Stimulated activated naive CD4-positive, alpha-beta T cell (primary cell): ENCODE measurements around the gene XKR8.

ENCODE experiments used
- DNase-seq, 6 experiments: peaks; one replicate each; lab custom pipeline; 2025; lab: John Stamatoyannopoulos, UW

Gene XKR8

DNA sequence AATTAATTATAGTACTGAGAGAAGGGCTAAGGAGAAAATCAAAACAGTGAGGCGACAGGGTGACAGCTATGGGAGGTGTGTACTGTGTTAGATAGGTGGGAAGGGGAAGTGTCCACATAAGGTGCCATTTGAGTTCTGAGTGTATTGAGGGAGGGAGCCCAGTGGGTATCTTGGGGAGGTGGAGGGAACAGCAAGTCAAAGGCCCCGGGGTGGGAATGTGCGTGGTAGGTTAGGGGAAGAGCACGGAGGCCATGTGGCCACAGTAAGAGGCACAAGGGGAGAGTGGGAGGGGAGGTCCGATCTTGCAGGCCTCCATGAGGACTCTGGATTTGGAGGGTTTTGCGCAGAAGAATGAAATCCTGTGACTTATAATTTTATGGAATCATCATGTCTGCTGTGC lies 3.0 kb upstream of the XKR8 start:
- no peak for DNase-seq

DNA sequence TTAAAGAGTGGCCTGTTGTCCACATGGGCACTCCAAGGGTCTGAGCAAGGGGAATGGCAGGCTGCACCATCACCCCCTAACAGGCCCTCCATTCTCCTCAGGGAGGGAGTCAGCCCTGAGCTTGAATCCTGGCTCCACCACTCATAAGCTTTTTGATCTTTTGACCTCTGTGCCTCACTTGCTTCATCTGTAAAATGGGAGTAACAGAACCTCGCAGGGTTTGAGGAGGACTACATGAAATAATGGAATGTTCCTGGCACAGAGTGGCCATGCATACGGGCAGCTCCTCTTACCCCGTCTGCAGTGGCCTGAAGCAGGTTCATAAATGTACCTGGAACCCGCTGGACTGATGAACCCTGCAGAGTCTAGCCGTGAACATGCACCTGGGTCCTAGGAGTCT lies 2.1 kb upstream of the XKR8 start:
- no peak for DNase-seq

DNA sequence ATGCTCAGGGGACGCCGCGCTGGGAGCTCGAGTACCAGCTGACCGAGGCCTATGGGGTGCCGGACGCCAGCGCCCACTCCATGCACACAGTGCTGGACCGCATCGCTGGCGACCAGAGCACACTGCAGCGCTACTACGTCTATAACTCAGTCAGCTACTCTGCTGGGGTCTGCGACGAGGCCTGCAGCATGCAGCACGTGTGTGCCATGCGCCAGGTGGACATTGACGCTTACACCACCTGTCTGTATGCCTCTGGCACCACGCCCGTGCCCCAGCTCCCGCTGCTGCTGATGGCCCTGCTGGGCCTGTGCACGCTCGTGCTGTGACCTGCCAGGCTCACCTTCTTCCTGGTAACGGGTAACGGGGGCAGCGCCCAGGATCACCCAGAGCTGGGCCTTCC lies 1.3 kb upstream of the XKR8 start:
- no peak for DNase-seq

DNA sequence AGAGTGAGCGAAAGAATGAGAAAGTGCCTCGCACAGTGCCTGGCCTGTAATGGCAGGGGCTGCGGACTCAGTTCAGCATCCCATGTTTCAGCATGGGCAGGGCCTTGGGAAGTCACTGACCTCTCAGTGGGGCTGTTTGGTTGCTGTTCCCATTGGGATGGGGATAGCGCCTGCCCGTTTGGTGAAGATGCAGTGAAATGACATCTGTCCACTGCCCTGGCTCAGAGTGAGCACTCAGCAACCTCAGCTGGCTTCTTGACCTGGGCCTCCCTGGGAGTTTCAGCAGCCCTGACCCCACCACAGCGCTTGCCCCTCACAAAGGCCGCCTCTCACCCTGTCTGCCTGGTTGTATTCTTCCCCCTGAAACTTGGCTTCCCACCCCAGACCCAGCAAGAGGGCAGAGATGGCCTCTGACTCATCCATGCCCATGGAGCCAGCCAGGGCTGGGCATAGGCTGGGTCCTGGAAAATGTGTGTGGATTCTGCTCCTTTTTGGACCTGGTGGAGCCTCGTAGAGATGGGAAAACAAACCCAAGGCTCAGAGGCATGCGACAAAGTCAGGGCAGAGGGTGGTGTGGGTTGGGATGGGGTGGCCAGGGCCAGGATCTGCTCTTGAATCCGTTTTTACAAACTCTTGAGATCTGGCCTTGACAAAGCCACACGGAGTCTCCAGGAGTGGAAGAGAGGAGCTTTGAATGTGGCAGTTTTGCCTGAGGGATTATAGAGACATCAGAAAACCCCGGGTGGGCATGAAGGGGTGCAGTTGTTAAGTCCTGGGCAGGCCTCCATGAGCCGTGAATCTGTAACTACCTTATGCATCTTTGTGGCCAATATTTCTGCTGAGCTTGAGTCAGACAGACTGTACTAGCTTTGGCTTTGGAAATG lies 1.2 kb downstream of the XKR8 start:
- no peak for DNase-seq

DNA sequence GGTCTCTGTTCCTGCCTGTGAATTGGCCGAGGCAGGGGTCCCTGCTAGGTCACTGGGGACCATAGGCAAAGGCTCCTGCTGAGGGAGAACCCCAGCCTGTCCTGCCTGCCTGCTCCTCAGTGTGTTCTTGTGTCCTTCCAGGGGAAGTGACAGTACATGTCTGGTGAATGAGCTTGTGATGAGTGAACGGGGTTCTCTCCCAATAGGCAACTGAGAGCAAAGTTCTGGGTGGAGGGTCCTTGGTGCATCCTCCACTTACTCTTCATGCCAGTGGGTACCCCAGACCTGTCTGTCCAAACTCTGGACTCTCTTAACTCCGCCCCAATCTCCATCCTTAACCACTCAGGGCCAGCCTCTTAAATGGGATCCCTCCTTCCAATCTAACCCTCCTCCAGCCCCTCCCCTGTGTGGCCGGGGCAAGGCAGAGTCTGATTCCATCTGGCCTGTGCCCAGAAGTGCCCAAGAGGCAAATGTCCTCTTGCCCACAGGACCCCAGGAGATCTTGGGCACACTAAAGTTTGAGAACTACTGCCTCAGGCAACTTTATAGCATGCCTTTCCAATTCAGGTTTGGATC lies 2.0 kb downstream of the XKR8 start:
- DNase-seq = no peak

DNA sequence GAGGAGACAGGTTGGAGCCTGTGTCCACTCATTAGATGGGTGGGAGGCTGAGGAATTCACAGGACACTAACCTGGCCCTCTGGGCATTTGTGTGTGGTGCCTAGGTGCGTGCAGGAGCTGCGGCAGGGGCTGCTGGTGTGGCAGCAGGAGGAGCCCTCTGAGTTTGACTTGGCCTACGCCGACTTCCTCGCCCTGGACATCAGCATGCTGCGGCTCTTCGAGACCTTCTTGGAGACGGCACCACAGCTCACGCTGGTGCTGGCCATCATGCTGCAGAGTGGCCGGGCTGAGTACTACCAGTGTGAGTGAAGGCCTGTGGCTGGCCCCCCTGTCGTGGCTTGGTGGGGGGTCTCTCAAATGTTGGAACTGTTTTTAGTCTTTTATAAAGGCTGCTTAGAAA lies 3.6 kb downstream of the XKR8 start:
- DNase-seq = no peak

DNA sequence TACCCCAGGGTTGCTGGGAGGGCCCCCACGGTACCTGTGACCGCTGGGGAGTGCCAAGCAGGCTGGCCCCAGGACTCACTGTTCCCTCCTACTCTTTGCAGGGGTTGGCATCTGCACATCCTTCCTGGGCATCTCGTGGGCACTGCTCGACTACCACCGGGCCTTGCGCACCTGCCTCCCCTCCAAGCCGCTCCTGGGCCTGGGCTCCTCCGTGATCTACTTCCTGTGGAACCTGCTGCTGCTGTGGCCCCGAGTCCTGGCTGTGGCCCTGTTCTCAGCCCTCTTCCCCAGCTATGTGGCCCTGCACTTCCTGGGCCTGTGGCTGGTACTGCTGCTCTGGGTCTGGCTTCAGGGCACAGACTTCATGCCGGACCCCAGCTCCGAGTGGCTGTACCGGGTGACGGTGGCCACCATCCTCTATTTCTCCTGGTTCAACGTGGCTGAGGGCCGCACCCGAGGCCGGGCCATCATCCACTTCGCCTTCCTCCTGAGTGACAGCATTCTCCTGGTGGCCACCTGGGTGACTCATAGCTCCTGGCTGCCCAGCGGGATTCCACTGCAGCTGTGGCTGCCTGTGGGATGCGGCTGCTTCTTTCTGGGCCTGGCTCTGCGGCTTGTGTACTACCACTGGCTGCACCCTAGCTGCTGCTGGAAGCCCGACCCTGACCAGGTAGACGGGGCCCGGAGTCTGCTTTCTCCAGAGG lies 6.8 kb downstream of the XKR8 start:
- DNase-seq = no peak

DNA sequence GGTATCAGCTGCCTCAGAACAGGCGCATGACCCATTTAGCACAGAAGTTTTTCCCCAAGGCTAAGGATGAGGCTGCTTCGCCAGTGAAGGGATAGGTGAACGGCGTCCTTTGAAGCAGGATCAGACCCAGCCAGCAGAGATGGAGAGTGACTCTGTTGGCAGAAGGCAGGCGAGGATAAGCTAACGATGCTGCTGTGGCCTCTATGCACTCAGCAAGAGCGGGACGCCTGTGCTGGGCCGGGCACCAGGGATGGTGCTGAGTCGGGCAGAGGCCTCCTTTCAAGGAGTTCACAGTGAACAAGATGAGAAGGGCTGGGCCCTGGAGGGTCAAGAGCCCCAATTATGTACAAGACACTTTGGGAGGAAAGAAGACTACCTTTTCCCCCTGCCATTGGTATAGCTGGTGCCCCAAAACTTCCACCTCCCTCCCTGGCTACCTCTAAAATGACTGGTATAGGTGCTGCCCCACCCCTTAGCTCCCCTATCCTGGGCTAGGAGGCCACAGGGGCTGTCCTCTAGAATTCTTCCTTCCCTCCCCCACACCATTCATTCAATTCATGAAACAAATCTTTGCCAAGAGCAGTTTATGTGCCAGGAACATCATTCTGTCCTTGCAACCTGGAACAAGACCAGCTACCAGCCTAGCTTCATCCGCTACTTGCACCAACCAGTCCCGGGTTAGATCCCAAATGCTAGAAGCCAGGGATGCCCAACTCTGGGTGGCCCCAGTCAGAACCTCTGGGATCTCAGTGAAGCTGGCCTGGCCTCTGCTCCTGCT lies 7.5 kb downstream of the XKR8 start:
- no peak for DNase-seq

DNA sequence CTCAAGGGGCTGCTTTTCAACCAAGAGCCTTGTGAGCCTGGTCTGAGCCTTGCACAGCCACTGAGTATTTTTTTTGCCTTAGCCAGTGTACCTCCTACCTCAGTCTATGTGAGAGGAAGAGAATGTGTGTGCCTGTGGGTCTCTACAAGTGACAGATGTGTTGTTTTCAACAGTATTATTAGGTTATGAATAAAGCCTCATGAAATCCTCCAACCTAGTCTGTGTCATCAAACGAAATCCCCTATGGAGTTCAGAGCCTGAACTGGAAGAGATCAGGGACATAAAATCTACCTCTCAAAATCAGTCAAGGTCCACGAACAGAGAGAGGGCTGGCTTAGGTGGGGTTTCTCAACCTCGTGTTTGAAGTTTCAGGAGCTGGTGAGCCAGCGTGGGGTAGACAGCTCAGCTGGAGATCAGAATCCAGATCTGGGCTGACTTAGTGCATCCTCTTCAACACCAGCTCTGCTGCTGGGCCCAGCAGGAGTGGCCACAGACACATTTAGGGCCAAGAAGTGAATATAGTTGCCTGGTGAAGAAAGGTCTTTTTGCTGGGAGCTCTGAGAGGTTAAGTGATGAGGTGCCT lies 8.2 kb downstream of the XKR8 start:
- no peak for DNase-seq

DNA sequence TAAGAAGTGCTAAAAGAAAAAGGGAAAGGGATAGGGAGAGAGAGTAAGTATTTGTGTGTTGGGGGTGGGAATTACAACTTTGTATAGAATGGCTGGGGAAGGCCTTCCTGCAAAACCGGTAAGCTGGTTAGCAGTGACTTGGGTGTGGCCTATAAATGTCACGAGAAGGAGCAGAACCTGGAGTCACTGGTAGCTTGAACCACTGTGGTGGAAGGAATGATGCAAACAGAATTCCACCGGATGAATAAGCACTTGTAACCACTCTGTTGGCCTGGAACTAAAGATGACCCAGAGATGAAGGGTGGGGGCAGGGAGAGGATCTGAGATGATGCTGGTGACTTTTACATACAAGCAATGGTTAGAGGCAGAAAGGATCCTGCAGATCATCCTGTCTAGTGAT lies 8.9 kb downstream of the XKR8 start:
- no peak for DNase-seq

DNA sequence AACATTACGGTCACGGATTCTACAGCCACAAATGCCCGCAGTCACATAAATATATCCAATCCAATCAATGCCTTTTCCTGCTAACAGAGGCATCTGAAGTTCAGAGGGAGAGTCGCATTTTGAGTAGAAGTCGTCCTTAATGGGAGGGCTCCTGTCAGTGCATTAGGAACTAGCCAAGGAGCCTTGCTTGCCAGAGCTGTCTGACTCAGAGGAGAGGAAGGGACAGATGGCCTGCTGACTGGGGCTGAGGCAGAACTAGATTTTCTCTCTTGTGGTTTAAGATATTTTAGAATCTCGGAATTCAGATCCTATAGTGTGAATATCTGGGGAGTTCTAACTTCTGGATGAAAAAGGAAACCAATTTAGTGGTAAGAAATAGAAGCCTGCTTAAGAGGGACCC lies 10.6 kb downstream of the XKR8 start:
- no peak for DNase-seq

DNA sequence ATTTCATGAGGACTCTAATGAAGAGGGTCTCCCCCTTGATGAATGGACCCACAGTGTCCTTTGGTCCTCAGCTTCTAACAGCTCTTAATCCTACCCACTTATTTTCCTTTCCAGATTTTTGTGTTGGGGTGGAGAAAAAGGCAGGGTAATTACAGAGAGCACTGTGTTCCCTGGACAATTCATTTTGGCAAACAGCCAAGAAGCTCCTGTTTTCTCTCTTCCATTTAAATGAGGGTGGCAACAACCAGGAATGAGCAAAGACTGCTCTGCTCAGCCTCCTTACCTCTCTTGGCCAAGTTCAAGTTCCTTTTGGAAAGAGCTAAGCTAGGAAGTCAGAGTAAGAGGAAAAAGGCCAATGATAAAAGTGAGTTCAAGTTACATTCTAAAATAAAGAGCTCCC lies 11.9 kb downstream of the XKR8 start:
- no peak for DNase-seq

DNA sequence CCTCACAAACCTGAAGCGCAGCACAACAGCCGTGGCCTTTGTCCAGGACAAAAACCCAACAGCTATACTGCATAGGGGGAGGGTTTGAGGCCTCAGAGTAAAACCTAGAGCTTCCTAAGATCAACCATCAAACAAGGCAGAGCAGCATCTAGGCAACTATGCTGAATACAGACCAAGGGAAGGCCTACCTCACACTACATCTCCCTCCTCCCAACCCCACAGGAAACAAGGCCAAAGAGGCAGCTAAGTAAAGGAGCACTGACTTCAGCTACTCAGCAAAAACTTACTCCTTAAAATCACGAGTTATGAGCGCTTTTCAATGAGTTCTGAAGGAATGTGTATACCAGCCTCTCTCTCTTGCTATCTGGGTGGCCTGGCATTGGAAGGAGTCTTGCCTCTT lies 12.4 kb downstream of the XKR8 start:
- no peak for DNase-seq

DNA sequence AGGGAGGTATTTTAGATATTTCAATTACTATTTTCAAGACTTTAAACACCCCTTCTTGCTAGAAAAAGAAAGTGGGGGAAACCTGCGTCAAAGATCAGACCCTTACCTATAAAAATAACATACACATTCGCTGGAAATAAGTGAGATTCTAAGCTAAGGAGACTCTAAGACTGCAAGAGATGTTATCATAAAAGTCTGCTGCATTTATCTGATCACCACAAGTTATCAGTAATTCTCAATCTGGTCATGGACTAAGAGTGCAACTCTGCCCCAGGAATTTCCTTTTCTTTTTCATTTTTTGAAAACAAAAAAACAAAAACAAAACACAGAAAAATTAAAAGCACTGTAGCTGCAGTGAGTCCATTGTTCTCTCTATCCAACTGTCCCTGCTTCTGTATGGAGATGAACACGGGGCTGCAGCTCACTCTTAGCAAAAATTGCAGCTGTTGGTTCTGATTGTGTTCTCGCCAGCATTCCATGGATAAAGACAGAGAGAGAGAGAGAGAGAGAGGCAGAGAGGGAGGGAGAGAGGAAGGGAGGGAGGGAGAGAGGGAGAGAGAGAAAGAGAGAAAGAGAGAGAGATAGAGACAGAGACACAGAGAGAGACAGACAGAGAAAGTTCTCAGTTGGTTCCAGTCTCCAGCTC lies 14.1 kb downstream of the XKR8 start:
- no peak for DNase-seq

DNA sequence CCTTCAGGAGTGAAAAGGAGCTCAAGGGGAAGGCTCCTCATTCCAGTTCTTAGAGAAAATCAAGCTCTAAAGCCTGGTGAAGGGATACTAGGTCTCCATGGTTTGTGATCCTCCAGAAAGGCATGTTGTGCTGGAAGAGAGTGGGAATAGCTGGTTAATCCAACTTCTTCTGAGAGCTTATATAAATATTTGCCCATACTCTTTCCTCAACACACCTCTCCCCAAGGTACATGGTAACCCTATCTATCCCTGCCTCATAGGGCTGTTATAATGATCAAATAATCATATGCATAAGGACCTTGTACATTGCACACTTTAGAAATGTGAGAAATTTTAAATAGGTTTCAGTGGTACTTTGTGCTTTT lies 14.6 kb downstream of the XKR8 start:
- no peak for DNase-seq

DNA sequence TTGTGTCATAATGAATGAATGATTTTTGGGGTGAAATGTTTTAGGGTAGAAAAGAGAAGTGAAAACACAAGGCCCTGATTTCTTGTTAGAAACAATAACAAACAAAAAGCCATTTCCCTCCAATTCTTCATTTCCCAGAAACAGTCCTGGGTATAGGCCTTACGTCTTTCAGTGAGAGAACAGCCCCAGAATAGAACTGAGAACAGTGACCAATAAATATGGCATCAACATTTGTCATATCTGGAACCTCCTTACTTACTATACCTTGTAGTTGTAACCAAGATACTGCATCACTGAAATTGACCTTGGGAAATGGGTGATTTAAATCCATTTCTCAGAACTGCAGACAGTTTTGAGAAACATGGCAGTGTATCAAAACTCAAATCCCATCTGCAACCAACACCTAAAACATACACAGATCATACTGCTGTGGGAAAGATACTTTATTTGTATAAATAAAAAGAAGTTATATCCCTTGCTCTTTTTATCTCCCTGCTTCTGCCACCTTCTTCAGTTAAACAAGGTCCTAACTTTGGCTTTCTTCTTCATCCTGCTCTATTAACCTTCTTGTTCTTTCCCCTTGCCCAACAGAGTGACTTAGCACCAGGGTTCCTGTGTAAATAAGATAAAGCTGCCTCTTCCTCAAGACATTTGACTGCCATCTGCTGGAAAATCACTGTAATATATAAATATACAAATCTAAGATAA lies 19.5 kb downstream of the XKR8 start:
- DNase-seq = peak in 3 of 6 experiments; percentile 45 to 62 (median 59)

DNA sequence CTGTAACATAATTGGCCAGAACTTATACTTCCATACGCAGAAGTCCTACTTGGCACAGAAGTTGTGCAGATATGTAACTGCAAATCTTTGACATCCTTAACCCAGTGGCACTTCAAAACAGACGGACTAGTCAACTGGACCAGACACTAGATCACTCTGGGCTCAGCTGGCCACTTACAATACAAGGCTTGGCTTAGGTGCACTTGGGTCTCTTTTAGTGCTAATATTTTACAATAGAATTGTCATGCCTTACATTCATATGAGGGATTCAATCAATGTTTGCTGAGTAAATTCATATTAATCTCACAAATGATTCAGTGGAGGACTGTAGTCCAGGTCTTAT lies 20.1 kb downstream of the XKR8 start:
- DNase-seq = no peak

DNA sequence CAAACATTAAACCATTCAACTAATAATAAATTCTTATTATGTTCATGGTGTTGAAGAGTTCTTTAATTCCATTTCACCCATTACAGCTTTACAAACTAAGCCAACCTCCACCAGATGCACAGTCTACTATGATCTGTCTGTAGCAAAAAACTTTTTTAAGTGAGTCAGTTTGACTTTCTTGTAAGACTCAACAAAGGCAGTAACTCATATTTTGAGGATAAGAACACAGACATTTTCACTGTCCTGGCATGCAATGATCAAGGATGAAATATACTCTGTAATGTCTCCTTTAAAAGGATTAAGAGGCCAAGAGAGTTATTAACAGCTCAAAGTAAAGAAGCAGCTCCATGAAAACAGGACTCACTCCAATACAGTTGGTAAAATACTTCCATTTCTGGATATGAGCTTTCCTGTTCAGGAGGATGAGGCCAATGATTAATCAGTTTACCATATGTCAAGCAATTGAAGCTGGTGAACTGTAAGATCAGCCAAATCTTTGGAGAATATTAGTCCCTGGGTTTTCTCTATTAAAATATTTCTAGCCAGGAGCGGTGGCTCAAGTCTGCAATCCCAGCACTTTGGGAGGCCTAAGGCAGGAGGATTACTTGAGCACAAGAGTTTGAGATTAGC lies 20.6 kb downstream of the XKR8 start:
- no peak for DNase-seq

DNA sequence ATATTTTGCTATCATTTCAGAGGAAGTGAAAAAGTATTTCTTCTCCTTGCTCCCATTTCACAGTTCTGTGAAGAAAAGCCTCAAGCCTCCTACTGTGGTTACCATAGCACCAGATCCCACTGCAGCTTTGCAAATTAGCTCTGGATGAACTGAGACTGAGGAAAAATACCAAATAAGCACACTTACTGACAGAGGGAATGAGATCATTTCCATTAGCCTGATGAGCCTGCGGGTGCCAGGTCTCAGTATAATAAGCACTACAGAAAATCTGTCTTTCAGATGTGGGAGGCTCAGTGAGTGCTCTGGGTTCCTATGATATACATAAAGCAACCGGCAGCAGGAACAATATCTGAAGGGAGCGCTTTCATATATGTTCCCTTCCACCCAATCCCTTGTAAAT lies 21.4 kb downstream of the XKR8 start:
- DNase-seq = no peak

DNA sequence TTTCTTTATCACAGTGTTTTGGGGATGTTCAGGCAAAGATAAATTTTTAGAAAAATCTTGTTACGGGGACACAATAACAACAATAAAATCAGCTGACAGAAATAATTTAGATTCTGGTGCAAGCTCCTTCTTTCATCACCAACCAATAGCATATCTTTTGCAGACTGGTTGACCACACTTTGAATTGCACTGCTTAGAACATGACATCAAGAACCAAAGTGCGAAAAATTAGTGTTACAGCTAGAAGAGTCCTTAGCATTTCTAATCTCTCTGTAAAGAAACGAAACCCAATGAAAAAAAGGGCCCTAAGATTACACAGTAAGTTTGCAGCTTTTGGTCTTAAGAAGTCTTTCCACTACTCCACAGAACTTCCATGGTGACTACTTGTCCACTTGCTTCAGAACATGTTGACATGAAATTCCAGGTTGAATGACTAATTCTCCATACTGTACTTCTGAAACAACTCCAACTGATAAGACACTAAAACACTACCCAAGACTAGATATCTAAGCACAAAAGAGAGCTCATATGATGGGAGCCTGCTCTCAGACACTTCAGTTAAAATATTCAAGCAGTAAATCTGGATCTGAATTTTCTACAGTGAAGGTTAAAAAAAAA lies 31.3 kb downstream of the XKR8 start:
- no peak for DNase-seq
